B cell (primary cell): ENCODE results near the gene TRABD2B. TPM values are rescaled to one million over a fixed set of nuclear protein-coding genes. Genes with fewer than 3 reads are reported as not detected.

ENCODE experiments used
- ATAC-seq: fragments of 200-7000 bp; cut with Tn5 transposase; one replicate; pipeline ENCODE4 v1.10.0; 2021; ENCODE audit warnings: low read depth, mild to moderate bottlenecking, moderate number of reproducible peaks, moderate library complexity
- CTCF ChIA-PET: fragments of 350-600 bp; sonication (Branson Sonifier 250); formaldehyde crosslinking; loops from one replicate; lab custom pipeline; 2021; ENCODE audit warnings: antibody characterized with exemption, inconsistent platforms; lab: Charles Lee
- POLR2A ChIA-PET: fragments of 350-600 bp; sonication (Branson Sonifier 250); formaldehyde crosslinking; loops from one replicate; lab custom pipeline; 2021; ENCODE audit warnings: antibody characterized with exemption; lab: Charles Lee
- DNase-seq: peaks from one replicate; pipeline ENCODE4 v3.0.0; 2013
- H2AFZ ChIP-seq: 2 replicates; pipeline ENCODE4 v1.6.1; 2012; ENCODE audit warnings: mild to moderate bottlenecking, low read depth, low read length; ENCODE audit not compliant: insufficient read depth, poor library complexity, severe bottlenecking
- H3K27ac ChIP-seq, 2 donors: 1 replicate in 1 of 2; 2 replicates in 1 of 2; pipeline ENCODE4 v1.5.1; 2012 to 2013; ENCODE audit warnings: low read length in 2 of 2, mild to moderate bottlenecking in 2 of 2, moderate library complexity in 1 of 2
- H3K27me3 ChIP-seq, 4 experiments: fragments of 200-600 bp in 1 of 4; sonication (generic) in 1 of 4; replicated peaks in 1 of 4; 1 replicate in 2 of 4; 2 replicates in 2 of 4; pipeline versions ENCODE4 v1.6.1 to v1.7.0; 2013 to 2016; ENCODE audit warnings: low read length in 3 of 4, mild to moderate bottlenecking in 2 of 4, mixed read lengths in 1 of 4, moderate library complexity in 1 of 4; ENCODE audit not compliant: insufficient read depth in 4 of 4, control insufficient read depth in 3 of 4; ENCODE audit errors: control extremely low read depth in 1 of 4
- H3K36me3 ChIP-seq, 2 experiments: replicated peaks in 1 of 2; 1 replicate in 1 of 2; 2 replicates in 1 of 2; pipeline versions ENCODE4 v1.6.1 to v1.7.1; 2013; ENCODE audit warnings: low read length in 1 of 2; ENCODE audit not compliant: insufficient read depth in 2 of 2, control insufficient read depth in 1 of 2; ENCODE audit errors: control extremely low read depth in 1 of 2, extremely low read depth in 1 of 2
- H3K4me1 ChIP-seq, 2 donors: fragments of 200-600 bp in 1 of 2; sonication (generic) in 1 of 2; 1 replicate in 1 of 2; 2 replicates in 1 of 2; pipeline versions ENCODE4 v1.5.1 to v1.6.1; 2013 to 2017; ENCODE audit warnings: low read length in 2 of 2; ENCODE audit not compliant: control insufficient read depth in 2 of 2, insufficient read depth in 2 of 2
- H3K4me2 ChIP-seq: replicated peaks from 2 replicates; pipeline ENCODE3; 2012; ENCODE audit warnings: mild to moderate bottlenecking, low read depth, low read length; ENCODE audit not compliant: poor library complexity, severe bottlenecking
- H3K4me3 ChIP-seq, 5 experiments: fragments of 200-600 bp in 1 of 5; sonication (generic) in 1 of 5; 1 replicate in 3 of 5; 2 replicates in 2 of 5; pipeline versions ENCODE4 v1.5.1 to v1.7.0; 2011 to 2016; ENCODE audit warnings: low read length in 4 of 5, mild to moderate bottlenecking in 4 of 5, low read depth in 2 of 5, control low read depth in 1 of 5, moderate library complexity in 1 of 5; ENCODE audit not compliant: insufficient read depth in 1 of 5; ENCODE audit errors: control extremely low read depth in 1 of 5, extremely low read depth in 1 of 5
- H3K79me2 ChIP-seq: fragments of 200-600 bp; sonication (generic); one replicate; pipeline ENCODE4 v1.6.0; 2016; ENCODE audit warnings: low read length; ENCODE audit not compliant: control insufficient read depth, insufficient read depth
- H3K9ac ChIP-seq: fragments of 200-600 bp; sonication (generic); 2 replicates; pipeline ENCODE4 v1.6.1; 2017; ENCODE audit warnings: mild to moderate bottlenecking, low read length, moderate library complexity
- H3K9me3 ChIP-seq, 3 donors: one replicate each; pipeline versions ENCODE4 v1.6.1 to v1.7.1; 2013; ENCODE audit warnings: low read length in 2 of 3; ENCODE audit not compliant: control insufficient read depth in 2 of 3, insufficient read depth in 1 of 3; ENCODE audit errors: control extremely low read depth in 1 of 3
- H4K20me1 ChIP-seq: 2 replicates; pipeline ENCODE4 v1.6.0; 2012; ENCODE audit warnings: mild to moderate bottlenecking, low read length; ENCODE audit not compliant: insufficient read depth, control insufficient read depth, poor library complexity, severe bottlenecking
- H3K27ac Mint-ChIP-seq: one replicate; pipeline ENCODE4 v1.8.0; 2021; ENCODE audit warnings: mixed read lengths
- H3K27me3 Mint-ChIP-seq: one replicate; pipeline ENCODE4 v1.8.0; 2021; ENCODE audit warnings: mixed read lengths
- H3K4me1 Mint-ChIP-seq: one replicate; pipeline ENCODE4 v1.8.0; 2021; ENCODE audit warnings: mixed read lengths
- H3K4me3 Mint-ChIP-seq: one replicate; pipeline ENCODE4 v1.8.0; 2021; ENCODE audit warnings: mixed read lengths
- H3K9me3 Mint-ChIP-seq: one replicate; pipeline ENCODE4 v1.8.0; 2022; ENCODE audit warnings: mixed read lengths; ENCODE audit not compliant: insufficient read depth
- EZH2 ChIP-seq: IDR thresholded peaks from 2 replicates; pipeline ENCODE4 v1.6.1; 2012; ENCODE audit warnings: borderline replicate concordance, low read depth, mild to moderate bottlenecking, moderate library complexity, low read length; ENCODE audit not compliant: insufficient read depth, poor library complexity, severe bottlenecking
- WGBS: methylation state at CpG from one replicate; pipeline ENCODE4 v1.1.5; 2013; ENCODE audit warnings: missing lambda C conversion rate; ENCODE audit not compliant: insufficient coverage; 5-methylcytosine and 5-hydroxymethylcytosine counted together
- intact Hi-C: fragments of 100-400 bp; cut with micrococcal nuclease; formaldehyde crosslinking; loops from one replicate; pipeline ENCODE4 v1.10.0; 2022
- polyA plus RNA-seq: library from polyadenylated mRNA; depleted of rRNA; stranded (reverse); fragments of >200 nt; gene quantifications from 2 replicates; pipeline ENCODE4 v1.2.3, GENCODE V29; 2012
- total RNA-seq, 2 donors: library from RNA; stranded (reverse); fragments of 120-200 nt in 1 of 2; gene quantifications; 1 replicate in 1 of 2; 2 replicates in 1 of 2; pipeline versions ENCODE4 v1.2.3 to v1.2.4, GENCODE V29; 2013 to 2022
- TF ChIP-seq, protein P1 (sequence below): fragments of 200-600 bp; IDR thresholded peaks from one replicate; pipeline ENCODE4 v1.8.0; 2022; ENCODE audit warnings: antibody characterized with exemption, mild to moderate bottlenecking

Gene TRABD2B
- total and polyA plus RNA-seq, 2 donors (not counting 1 experiment from before 2014, with no cell fraction given): not detected

DNA sequence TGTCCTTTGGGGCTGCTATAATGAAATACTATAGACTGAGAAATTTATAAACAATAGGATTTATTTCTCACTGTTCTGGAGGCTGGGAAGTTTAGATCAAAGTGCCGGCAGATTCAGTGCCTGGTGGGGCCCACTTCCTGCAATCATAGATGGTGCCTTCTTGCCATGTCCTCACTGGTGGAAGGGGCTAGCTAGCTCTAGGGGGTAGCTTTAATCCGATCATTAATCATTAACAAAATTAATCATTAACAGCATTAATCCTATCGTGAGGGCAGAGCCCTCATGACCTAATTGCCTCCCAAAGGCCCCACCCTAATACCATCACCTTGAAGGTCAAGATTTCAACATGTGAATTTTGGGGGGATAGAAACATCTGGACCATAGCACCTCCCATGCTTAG lies 124.3 kb downstream of the TRABD2B start:
- no peaks in the 10 kb centered on the region for H3K9me3 Mint-ChIP-seq
- no peak for ATAC-seq
- no peaks in the 10 kb centered on the region for H4K20me1 ChIP-seq
- H3K79me2 ChIP-seq: no peaks in the 10 kb centered on the region
- no peaks in the 10 kb centered on the region for H3K9me3 ChIP-seq
- WGBS: 100% methylated on average over 1 of the region's 3 CpGs
- ChIA-PET CTCF (no interaction called here), POLR2A (no interaction called here)
- no peak overlapping the region for H2AFZ ChIP-seq
- TF ChIP-seq, protein P1, sequence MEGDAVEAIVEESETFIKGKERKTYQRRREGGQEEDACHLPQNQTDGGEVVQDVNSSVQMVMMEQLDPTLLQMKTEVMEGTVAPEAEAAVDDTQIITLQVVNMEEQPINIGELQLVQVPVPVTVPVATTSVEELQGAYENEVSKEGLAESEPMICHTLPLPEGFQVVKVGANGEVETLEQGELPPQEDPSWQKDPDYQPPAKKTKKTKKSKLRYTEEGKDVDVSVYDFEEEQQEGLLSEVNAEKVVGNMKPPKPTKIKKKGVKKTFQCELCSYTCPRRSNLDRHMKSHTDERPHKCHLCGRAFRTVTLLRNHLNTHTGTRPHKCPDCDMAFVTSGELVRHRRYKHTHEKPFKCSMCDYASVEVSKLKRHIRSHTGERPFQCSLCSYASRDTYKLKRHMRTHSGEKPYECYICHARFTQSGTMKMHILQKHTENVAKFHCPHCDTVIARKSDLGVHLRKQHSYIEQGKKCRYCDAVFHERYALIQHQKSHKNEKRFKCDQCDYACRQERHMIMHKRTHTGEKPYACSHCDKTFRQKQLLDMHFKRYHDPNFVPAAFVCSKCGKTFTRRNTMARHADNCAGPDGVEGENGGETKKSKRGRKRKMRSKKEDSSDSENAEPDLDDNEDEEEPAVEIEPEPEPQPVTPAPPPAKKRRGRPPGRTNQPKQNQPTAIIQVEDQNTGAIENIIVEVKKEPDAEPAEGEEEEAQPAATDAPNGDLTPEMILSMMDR: no peak
- no peak for TF ChIP-seq EZH2
- no peak for DNase-seq
- no peak overlapping the region for H3K27ac Mint-ChIP-seq
- H3K27me3 Mint-ChIP-seq: peaks cover 23% of the 10 kb centered on the region
- H3K36me3 ChIP-seq: no peaks in the 10 kb centered on the region
- H3K9ac ChIP-seq: no peak overlapping the region
- H3K4me2 ChIP-seq: no peak overlapping the region
- no peak overlapping the region for H3K4me3 Mint-ChIP-seq
- no peak overlapping the region for H3K27ac ChIP-seq
- no peak overlapping the region for H3K4me3 ChIP-seq
- H3K27me3 ChIP-seq: peaks cover 0 to 6% (median 0%) of the 10 kb centered on the region in 4 experiments
- no peaks in the 10 kb centered on the region for H3K4me1 ChIP-seq
- H3K4me1 Mint-ChIP-seq: no peaks in the 10 kb centered on the region
- intact Hi-C loops: no loop called here

GRCh38 chr1:47871799-47872353 lies 125.3 kb downstream of the TRABD2B start:
- WGBS: 71% methylated on average over 2 of the region's 2 CpGs
- no peaks in the 10 kb centered on the region for H3K4me1 Mint-ChIP-seq
- Histone ChIP-seq H4K20me1 (no peaks in the 10 kb centered on the region), H3K4me2 (no peak overlapping the region), H3K27ac (no peak overlapping the region), H3K4me3 (no peak overlapping the region), H2AFZ (no peak overlapping the region), H3K4me1 (no peaks in the 10 kb centered on the region), H3K36me3 (no peaks in the 10 kb centered on the region), H3K27me3 (peaks cover 0 to 6% (median 0%) of the 10 kb centered on the region in 4 experiments), H3K9me3 (no peaks in the 10 kb centered on the region), H3K9ac (no peak overlapping the region), H3K79me2 (no peaks in the 10 kb centered on the region)
- no peaks in the 10 kb centered on the region for H3K9me3 Mint-ChIP-seq
- no peak overlapping the region for H3K27ac Mint-ChIP-seq
- ChIA-PET CTCF (no interaction called here), POLR2A (no interaction called here)
- ATAC-seq (no peak), DNase-seq (no peak)
- intact Hi-C loops: no loop called here
- peaks cover 22% of the 10 kb centered on the region for H3K27me3 Mint-ChIP-seq
- H3K4me3 Mint-ChIP-seq: no peak overlapping the region
- TF ChIP-seq, protein P1: no peak
- no peak for TF ChIP-seq EZH2
